ENCODE measurements around the gene MED13L. TPM values are rescaled to one million over a fixed set of nuclear protein-coding genes. Genes with fewer than 3 reads are reported as not detected.
"Not testable (repeated sequence)": the region's sequence is repeated elsewhere in the genome, so short reads cannot be mapped to it uniquely, and the experiment has no call there.

The MED13L gene
- total RNA-seq, 1 donor from 2014 or later = 117 TPM

DNA sequence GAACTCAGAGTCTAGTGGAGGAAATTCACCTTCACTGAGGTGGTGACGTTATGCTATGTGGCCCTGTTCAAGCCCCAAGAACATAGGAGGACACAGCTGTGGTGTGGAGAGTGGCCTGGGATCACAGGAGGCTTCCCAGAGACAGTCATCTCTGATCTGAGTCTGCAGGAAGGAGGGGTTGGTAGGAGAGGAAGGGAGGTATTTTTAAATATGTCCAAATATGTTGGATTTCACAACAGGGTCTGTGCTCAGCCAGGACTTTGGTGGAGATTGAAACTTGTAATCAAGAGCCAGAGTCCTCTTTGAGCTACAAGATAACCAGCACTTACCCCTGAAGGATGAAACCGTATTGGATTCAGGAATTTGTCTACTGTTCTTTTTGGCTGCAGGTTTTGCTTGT, 26.4 kb upstream of the MED13L start:
- no peak for DNase-seq (ENCODE audit: low spot score)

DNA sequence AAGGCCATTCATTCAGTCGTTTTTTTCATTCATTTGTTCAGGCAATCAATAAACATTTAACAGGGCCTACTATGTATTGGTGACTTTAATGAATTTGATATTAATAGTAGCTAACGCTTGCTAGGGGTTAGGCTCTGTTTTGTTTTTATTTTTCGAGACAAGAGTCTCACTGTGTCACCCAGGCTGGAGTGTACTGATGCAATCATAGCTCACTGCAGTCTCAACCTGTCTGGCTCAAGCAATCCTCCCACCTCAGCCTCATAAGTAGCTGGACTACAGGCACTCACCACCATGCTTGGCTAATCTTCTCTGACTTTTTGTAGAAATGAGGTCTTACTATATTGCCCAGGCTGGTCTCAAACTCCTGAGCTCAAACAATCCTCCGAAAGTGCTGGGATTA, 25.6 kb upstream of the MED13L start:
- DNase-seq (ENCODE audit: low spot score) = no peak

DNA sequence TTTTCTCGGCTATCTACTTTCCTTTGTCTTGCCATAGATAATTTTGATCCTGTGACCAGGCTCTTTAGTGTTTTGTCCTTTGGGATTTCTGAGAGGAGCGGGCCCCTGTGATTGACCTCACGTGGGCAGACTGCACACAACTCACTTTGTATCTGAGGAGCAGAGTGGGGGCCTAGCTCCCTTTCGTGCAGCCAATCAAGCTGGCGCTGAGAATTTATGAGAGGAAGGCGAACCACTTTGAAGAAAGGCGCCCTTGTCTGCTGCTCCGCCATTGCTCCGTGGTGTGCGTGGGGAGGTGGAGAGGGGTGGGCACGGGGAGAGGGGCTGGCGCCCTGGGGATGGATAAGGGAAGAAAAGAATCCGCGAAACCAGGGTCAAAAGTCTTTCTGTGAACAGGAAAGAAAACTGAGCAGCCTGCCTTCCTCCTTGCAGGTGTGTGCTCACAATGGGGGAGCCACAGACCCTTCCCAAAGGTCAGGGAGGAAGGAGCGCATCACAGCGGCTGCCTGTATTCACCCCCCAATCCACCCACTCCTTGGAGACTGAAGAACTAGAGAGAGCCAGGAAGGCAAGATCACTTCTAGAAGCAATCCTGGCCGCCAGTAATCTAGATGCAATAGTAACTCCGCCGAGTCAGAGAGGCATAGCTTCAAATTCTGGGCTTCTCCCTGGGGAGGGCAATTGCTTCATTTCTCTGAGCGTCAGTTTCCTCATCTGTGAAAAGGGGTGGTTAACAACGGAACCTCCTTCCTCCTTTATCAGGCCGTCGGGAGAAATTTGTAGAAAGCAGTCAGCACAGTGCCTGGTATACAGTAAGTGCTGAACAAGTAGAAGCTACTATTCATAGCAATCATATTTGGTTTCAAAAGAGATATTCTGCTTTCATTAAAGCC, 24.9 kb upstream of the MED13L start:
- DNase-seq (ENCODE audit: low spot score) = no peak

DNA sequence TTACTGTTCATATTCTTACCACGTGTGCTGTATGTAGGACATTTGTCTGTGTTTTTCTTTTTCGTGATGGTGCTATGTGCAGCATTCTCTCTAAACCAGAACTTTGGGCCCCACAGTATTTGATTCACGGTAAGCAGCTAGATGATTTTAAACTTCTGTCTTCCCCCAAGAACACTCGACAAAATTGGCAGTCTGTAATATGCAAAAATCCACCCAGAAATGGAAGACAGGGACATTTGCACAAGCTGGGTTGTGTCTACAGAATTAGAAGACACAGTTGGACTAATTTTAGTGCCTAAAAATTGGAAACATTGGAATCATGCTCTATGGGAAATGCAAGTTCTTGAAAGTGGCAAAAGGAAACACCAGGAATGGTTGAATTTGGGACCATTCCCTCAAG, 24.1 kb upstream of the MED13L start:
- no peak for DNase-seq (ENCODE audit: low spot score)

DNA sequence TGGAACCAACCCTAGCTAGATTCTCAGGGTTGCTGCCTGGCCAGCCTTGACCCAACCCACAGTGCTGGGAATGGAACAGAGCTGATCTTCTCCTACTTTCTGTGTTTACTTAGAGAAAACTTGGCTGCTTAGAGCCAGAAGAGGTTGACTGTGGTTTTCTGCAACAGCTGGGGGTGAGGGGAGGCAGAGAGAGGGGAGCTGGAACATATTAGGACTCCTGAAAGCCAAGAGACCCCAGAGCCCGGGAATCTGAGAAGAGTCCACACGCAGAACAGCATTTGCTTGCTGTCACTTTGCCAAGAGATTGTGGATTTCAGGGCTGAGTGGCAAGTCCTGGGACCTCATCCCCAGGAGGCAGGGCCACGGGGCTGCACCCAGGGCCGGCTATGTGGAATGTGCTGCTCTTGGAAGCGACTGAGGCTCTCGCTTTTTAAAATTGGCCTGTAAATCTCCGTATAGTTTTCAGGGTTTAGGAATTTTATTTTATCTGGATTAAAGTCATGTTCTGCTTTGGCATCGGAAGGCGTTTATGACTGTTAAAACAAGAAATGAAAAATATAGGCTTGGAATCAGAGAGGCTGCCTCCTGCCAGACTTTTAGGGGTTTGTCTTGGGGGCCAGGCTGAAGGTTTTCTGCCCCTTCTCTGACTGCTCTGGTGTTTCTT, 22.3 kb upstream of the MED13L start:
- no peak for DNase-seq (ENCODE audit: low spot score)

DNA sequence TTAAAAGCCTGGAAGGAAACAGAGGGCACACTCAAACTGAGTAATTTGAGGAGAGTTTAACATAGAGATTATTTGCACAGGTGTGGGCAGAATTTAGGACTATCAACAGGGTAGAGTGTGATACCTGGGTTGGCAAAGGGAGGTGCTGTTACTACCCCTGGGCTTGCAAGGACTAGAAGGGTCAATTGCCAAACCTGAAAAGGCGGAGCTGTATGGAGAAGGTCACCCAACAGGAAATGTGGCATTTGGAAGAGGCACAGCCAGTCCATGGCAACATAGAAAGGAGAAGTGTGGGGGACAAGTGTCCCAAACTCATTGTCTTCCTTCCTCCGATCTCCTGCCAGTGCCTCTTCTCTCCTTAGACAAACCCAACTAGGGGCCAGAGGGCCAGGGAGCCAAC, 21.6 kb upstream of the MED13L start:
- no peak for DNase-seq (ENCODE audit: low spot score)

DNA sequence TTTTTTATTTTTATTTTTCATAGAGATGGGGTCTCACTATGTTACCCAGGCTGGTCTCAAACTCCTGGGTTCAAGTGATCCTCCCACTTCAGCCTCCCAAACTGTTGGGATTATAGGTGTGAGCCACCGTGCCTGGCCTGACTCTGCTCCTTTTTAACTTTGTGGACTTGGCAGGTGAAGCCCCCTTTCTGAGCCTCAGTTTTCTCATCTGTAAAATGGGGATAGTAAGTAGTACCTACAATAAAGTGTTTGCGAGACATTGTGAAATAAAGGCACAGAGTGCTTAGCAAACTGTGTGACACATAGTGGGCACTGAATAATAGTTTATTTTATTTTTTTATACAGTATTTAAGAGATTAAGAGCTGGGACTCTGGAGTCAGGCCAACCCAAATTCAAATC, 21.1 kb upstream of the MED13L start:
- DNase-seq (ENCODE audit: low spot score) = no peak

DNA sequence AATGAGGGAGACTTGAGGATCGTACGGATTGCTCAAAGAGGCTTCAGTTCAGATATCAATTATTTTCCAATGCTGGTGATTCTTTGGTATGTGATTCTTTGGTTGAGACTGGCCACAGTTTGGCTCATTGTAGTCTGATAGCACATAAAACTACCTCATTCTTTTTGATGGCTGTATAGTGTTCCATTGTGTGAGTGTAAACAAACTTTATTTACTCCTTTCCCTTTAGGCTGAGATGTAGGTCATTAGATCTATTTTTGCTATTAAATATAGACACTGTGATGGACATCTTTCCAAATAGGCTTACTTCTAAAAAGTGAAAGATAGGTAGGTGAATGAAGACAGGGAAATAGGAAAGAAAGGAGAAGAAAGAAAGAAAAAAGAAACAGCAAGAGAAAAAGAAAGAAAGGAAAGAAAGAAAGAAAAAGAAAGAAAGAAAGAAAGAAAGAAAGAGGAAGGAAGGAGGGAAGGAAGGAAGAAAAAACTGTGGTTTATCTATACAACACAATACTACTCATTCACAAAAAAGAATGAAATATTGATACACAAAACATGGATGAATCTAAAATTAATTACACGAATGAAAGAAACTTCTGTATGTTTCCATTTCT, 19.8 kb upstream of the MED13L start:
- no peak for DNase-seq (ENCODE audit: low spot score)

DNA sequence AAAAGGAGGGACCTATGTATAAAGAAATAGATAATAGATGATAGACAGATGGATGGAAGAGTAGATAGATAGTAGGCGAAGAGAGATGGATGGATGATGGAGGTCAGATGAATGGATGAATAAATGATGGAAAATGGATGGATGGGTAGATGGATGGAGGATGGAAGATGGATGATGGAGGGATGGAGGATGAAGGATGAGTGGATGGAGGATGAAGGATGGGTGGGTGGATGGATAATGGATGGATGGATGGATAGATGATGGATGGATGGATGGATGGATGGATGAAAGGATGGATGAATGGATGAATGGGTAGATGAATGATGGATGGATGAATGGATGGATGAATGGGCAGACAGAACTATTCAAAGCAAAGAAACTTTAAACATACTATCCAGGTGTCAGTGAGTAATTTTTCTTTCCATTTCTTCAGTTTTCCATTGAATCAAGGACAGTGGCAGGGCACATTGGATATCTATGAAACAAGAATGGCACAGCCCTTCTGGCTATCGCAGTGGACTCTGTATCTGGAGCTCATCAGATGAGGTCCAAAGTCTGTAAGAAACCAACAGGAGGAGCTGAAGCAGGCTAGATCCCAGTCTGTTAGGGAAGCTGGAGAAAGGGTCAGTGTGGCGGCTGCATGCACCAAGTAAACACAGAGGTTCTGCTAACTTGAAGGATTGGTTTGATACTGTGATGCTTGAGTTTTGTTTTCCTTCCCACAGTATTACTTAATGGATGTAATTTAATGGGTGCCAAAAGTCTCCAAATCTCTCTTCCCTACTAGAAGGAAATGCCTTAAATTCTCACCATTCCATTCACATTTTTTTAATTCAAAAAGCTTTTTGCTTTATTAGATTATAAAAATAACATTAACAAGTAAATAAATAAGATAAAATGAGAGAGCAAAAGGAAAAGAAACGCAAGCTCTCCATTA, 18.1 kb upstream of the MED13L start:
- no peak for DNase-seq (ENCODE audit: low spot score)

DNA sequence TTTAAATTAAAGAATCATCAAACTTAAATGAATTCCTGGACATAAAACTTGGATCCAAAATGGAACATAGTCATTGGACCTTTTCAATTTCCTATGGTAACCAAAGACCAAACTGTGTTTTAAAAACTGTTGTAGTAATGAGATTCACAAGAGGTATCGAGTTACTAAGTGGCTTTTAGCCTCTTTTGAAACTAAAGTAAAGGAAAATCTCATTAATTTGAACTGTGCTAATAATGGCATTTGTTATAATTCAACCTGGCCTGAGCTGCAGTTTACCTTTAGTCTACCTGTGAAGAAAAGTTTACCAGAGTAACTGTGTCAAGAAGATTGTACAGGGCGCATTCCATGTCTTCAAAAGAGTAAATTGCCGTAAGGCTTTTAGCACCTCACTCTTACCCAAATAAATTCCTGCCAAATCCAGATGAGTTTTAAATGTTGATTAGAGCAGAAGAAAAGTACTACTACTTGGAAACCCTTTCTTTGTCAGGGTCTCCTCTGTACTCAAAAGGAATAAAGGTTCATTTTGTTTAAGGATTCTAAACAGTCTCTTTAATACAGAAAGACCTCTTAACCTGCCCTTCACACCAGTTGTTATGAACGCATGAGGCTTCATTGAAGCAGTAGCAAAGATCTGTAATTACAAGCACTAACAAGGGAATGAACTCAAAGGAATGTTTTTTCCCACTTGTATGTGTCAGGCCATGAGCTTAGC, 17.1 kb upstream of the MED13L start:
- DNase-seq (ENCODE audit: low spot score) = no peak

DNA sequence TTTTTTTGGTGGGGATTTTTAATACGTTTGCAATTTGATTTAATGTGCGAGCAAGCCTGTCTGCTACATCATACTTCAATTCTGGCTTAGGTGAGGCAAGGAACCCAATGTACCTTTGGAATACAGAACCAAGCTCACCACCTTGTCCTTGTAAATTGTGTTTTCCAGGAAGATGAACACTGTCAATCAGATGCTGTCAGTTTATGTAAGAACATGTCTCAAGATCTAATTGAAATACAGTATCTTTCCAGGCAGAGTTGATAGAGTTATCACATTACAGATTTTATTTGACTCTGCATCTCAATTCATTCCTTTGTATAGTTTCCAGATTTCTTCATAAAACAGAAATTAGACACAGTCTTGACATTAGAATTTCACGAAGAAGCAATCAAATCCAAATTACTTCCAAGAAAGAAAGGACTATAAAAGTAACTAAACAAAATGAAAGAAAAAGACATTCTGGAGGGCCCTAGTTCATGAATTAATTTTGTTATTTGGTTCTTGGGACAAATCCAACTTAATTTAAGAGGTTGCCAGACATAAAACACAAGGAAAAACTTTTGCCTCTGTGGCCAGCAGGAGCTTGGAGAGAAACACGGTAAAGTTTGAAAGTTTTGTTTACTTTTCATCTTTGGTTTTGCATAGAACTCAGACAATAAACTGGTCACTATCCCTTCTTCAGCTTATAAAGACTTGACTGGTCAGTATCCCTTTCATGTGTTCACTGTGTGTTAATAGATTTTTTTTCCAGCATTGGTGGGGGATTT, 16.4 kb upstream of the MED13L start:
- no peak for DNase-seq (ENCODE audit: low spot score)

DNA sequence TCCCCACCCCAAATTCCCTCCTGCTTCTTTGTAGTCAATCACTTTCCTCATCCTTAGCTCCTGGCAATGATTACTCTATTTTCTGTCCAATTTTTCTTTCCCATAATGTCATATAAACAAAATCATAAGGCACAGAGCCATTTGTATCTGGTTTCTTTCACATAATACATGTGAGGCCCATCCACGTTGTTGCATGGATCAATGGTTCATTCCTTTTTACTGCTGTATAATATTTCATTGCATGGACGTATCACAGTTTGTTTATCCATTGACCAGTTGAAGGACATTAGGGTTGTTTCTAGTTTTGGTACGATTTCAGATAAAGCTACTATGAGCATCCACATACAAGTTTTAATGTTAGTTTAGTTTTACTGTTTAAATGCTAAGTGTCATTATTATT, 13.7 kb upstream of the MED13L start:
- no peak for DNase-seq (ENCODE audit: low spot score)

DNA sequence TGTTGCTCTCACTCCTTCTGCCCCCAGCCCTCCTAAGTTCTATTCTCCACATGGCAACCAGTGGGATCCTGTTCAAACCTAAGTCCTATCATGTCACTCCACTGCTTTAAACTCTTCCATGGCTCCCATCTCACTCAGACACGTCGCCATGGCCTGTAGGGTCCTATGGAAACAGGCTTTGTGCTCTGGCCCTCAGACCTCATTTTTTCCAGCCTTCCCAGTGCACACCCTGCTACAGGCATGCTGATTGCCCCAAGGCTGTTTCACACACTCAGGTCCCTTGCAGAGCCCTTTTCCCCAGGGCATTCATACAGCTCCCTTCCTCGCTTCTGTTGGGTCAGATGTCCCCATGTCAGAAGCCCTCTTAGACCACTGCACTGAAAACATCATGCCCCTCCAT, 11.2 kb upstream of the MED13L start:
- no peak for DNase-seq (ENCODE audit: low spot score)

DNA sequence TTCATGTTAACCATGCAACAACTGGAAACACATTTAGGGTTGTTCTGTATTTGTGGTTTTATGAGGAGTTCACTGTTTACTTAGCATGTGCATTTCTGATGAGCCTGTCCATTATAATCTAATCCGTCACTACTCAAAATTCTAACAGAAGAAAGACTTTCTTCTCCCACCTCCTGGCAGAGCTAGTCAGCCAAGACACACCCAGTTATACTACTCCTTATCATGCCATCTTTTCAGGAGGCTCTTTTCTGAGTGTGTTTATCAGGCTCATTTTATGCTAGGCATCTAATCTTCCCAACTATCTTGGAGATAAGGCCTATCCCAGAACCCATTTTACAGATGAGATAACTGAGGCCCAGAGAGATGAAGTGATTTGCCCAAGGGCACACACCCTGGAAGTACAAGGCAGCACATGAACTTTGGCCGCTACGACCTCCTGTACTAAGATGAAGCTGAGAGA, 10.4 kb upstream of the MED13L start:
- DNase-seq (ENCODE audit: low spot score) = no peak

DNA sequence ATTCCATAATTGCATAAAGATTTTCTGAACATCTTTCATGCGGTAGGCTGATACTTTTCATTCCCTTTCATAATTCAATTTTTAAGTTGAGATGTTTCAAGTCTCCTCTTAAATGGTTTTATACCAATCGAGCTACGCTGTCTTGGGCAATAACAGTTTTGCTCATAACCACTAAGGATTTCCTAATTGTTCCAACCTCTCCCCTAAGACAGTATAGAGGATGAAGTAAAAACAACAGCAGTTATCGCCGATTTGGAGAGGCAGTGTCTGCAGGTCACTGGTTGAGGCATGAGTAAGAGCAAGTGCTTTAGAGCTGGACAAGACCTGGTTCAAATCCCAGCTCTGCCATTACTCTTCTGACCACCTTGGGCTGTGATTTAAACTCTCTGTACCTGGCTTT, 6.9 kb upstream of the MED13L start:
- no peak for DNase-seq (ENCODE audit: low spot score)

DNA sequence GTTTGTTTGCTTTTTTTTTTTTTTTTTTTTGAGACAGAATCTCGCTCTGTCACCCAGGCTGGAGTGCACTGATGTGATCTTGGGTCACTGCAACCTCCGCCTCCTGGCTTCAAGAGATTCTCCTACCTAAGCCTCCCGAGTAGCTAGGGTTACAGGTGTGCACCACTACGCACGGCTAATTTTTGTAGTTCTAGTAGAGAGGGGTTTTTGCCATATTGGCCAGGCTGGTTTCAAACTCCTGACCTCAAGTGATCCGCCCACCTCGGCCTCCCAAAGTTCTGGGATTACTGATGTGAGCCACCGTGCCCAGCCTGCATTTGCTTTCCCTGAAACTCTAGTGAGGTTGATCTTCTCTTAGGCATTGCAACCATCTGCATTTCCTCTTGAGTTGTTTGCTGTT, 6.4 kb upstream of the MED13L start:
- DNase-seq (ENCODE audit: low spot score) = not testable (repeated sequence)

DNA sequence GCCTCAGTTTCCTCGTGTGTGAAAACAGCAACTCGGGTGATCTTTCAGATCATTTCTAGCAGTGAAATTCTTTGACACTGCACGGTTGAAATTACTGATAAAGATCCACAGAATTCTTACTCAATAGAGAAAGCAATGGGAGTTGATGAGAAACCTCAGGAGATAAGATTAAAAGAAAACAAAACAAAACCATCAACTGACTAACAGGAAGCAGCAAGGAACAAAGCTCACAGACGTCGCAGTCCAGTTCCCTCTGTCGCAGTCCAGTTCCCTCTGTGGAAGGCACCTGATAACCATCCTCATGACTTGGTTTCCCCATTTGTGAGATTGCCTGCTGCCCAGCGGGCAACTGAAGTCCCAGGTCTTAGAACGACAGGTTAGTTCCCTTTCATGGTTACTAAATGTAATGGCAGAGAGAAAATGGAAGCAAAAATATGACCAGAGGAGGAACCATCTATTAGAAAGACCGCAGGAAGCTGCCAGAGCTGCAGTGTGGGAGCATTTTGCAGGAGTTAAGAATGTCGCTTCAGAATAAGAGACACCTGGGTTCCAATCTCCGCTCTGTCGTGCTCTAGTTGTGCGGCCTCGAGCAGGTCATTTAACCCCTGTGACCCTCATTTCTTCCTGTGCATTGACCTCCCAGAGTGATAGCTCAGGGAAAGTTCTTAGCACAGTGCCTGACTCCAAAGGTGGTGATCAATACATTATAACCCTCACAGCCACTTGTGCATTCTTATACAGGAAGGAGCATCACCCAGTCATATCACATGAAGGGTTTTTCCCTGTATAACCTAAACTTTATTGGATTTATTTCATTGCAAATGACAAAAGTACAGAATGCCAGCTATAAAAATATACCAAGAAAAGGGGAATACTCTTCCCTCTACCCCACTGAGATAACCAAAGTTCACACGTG, 5.1 kb upstream of the MED13L start:
- no peak for DNase-seq (ENCODE audit: low spot score)

DNA sequence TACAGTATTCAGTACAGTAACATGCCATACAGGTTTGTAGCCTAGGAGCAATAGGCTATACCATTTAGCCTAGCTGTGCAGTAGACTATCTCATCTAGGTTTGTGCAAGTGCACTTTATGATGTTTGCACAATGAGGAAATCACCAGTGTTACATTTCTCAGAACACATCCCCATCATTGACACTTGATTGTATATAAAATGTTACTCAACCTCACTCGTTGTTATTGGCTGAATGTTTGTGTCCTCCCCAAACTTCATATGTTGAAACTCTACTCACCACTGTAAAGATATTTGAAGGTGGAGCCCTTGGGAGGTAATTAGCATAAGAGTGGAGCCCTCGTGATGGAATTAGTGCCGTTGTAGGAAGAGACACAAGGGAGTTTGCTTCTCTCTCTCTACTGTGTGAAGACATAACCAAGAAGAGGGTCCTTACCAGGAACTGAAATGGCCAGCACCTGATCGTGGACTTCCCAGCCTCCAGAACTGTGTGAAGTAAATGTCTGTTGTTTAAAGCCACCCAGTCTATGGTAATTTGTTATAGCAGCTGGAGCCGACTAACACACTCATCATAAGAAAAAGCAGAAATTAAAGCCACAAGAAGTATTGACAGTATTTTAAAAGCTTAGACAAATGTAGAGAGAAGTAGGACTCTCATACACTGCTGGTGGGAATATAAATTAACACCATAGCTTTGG, 3.2 kb upstream of the MED13L start:
- no peak for DNase-seq (ENCODE audit: low spot score)

DNA sequence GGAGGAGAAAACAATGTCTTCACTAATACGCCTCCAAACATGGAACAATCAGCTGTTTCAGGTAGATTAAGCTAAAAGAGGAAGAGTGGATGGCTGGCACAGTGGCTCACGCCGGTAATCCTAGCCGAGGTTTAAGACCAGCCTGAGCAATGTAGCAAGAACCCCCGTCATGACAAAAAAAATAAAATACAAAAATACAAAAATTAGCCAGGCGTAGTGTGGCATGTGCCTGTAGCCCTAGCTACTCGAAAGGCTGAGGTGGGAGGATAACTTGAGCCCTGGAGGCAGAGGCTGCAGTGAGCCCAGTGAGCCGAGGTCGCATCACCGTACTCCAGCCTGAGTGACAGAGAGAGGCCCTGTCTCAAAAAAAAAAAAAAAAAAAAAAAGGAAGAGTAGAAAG, 1.2 kb upstream of the MED13L start:
- no peak for DNase-seq (ENCODE audit: low spot score)
